Endothelial cell of umbilical vein (primary cell): ENCODE data around the gene ZHX3. TPM values are rescaled to one million over a fixed set of nuclear protein-coding genes. Genes with fewer than 3 reads are reported as not detected.

ENCODE experiments used
- BruUV-seq: library from RNA; stranded (reverse); fragments of 400-500 nt; replicated peaks from 2 replicates; lab custom pipeline; 2021; lab: Mats Ljungman, UMichigan
- CTCF ChIA-PET: fragments of 300-600, 350-600 bp; sonication (Branson Sonifier 250); formaldehyde crosslinking; loops from one replicate; lab custom pipeline; 2021; ENCODE audit warnings: antibody characterized with exemption, inconsistent platforms; lab: Charles Lee
- POLR2A ChIA-PET: fragments of 300-600, 350-600 bp; sonication (Branson Sonifier 250); formaldehyde crosslinking; loops from one replicate; lab custom pipeline; 2021; ENCODE audit warnings: antibody characterized with exemption, inconsistent platforms; lab: Charles Lee
- DNase-seq: peaks from one replicate; pipeline ENCODE4 v3.0.0-alpha.2; 2011; ENCODE audit warnings: low read depth, low spot score
- FAIRE-seq: peaks from 2 replicates; lab custom pipeline; 2011; peaks lifted over from hg19 to GRCh38; lab: Jason Lieb, UNC
- H2AFZ ChIP-seq: 2 replicates; pipeline ENCODE4 v1.6.0; 2012; ENCODE audit warnings: low read depth, low read length, control low read depth, inconsistent platforms
- H3K27ac ChIP-seq: 2 replicates; pipeline ENCODE4 v1.5.1; 2011; ENCODE audit warnings: low read depth, mild to moderate bottlenecking, control low read depth, low read length, moderate library complexity; ENCODE audit not compliant: insufficient read depth
- H3K27me3 ChIP-seq, 2 experiments: 2 replicates each; pipeline versions ENCODE4 v1.6.0 to v1.6.1; 2011; ENCODE audit warnings: low read length in 2 of 2, mixed read lengths in 1 of 2; ENCODE audit not compliant: control insufficient read depth in 2 of 2, insufficient read depth in 2 of 2
- H3K36me3 ChIP-seq, 2 experiments: 2 replicates in 1 of 2; 3 replicates in 1 of 2; pipeline ENCODE4 v1.5.1; 2011; ENCODE audit warnings: low read length in 2 of 2, mild to moderate bottlenecking in 1 of 2, moderate library complexity in 1 of 2; ENCODE audit not compliant: control insufficient read depth in 2 of 2, insufficient read depth in 2 of 2; ENCODE audit errors: extremely low read depth in 1 of 2
- H3K4me1 ChIP-seq: 3 replicates; pipeline ENCODE4 v1.5.1; 2011; ENCODE audit warnings: mild to moderate bottlenecking, low read length; ENCODE audit not compliant: control insufficient read depth, insufficient read depth; ENCODE audit errors: extremely low read depth
- H3K4me2 ChIP-seq: 2 replicates; pipeline ENCODE4 v1.6.1; 2011; ENCODE audit warnings: low read length, control low read depth, mixed read lengths; ENCODE audit not compliant: insufficient read depth
- H3K4me3 ChIP-seq, 3 experiments: fragments of 200-600 bp in 1 of 3; sonication (generic), shearing (Covaris generic) in 1 of 3; replicated peaks in 1 of 3; 2 replicates each; pipeline ENCODE4 v1.5.1; 2011 to 2016; ENCODE audit warnings: control low read depth in 3 of 3, low read length in 3 of 3, mild to moderate bottlenecking in 2 of 3, inconsistent platforms in 1 of 3, low read depth in 1 of 3, moderate library complexity in 1 of 3; ENCODE audit not compliant: insufficient read depth in 1 of 3
- H3K79me2 ChIP-seq: 2 replicates; pipeline ENCODE4 v1.6.0; 2012; ENCODE audit warnings: low read length, inconsistent platforms; ENCODE audit not compliant: control insufficient read depth, insufficient read depth
- H3K9ac ChIP-seq: replicated peaks from 2 replicates; pipeline ENCODE3; 2011; ENCODE audit warnings: low read length, control low read depth; ENCODE audit not compliant: insufficient read depth; ENCODE audit errors: extremely low read depth
- H3K9me1 ChIP-seq: replicated peaks from 3 replicates; pipeline ENCODE4 v1.6.0; 2011; ENCODE audit warnings: mild to moderate bottlenecking, low read length; ENCODE audit not compliant: control insufficient read depth, insufficient read depth; ENCODE audit errors: extremely low read depth
- H3K9me3 ChIP-seq: replicated peaks from 2 replicates; pipeline ENCODE4 v1.5.1; 2012; ENCODE audit warnings: low read length, inconsistent platforms; ENCODE audit not compliant: control insufficient read depth, insufficient read depth
- H4K20me1 ChIP-seq: replicated peaks from 2 replicates; pipeline ENCODE3; 2011; ENCODE audit warnings: mild to moderate bottlenecking, low read length; ENCODE audit not compliant: control insufficient read depth, insufficient read depth; ENCODE audit errors: extremely low read depth
- EZH2 ChIP-seq: IDR thresholded peaks from 2 replicates; pipeline ENCODE4 v1.6.1; 2012; ENCODE audit warnings: borderline replicate concordance, low read depth, mild to moderate bottlenecking, moderate library complexity, low read length, inconsistent platforms; ENCODE audit not compliant: severe bottlenecking
- FOS ChIP-seq: IDR thresholded peaks from 2 replicates; pipeline ENCODE4 v1.6.1; 2011; ENCODE audit warnings: mild to moderate bottlenecking, low read length, moderate library complexity, borderline replicate concordance; ENCODE audit not compliant: insufficient read depth
- GATA2 ChIP-seq: IDR thresholded peaks from 2 replicates; pipeline ENCODE4 v1.7.0; 2011; ENCODE audit warnings: low read depth, mild to moderate bottlenecking, moderate library complexity, mixed read lengths, low read length; ENCODE audit not compliant: insufficient read length, insufficient read depth
- JUN ChIP-seq: IDR thresholded peaks from 2 replicates; pipeline ENCODE4 v1.6.1; 2011; ENCODE audit warnings: borderline replicate concordance, low read depth; ENCODE audit not compliant: insufficient read length, insufficient read depth
- MAX ChIP-seq: IDR thresholded peaks from 2 replicates; pipeline ENCODE4 v1.6.1; 2011; ENCODE audit not compliant: insufficient read depth, insufficient read length
- MYC ChIP-seq: IDR thresholded peaks from one replicate; pipeline ENCODE4 v1.6.1; 2011; ENCODE audit warnings: mild to moderate bottlenecking, low read depth, low read length
- POLR2A ChIP-seq: IDR thresholded peaks from 2 replicates; pipeline ENCODE4 v1.6.1; 2012; ENCODE audit warnings: low read depth, mild to moderate bottlenecking, control low read depth, low read length
- POLR2AphosphoS5 ChIP-seq: IDR thresholded peaks from 2 replicates; pipeline ENCODE4 v1.6.1; 2012; ENCODE audit warnings: low read depth, mild to moderate bottlenecking, control low read depth, low read length, moderate library complexity; ENCODE audit not compliant: insufficient read depth
- dilution Hi-C: fragments of 300-500 bp; cut with MboI; formaldehyde crosslinking; loops from one replicate; pipeline ENCODE4 v1.15.0; 2019; ENCODE audit warnings: low sequenced_read_pairs; ENCODE audit not compliant: extremely low pct_ligation_motif_present
- intact Hi-C: fragments of 100-400 bp; cut with micrococcal nuclease; formaldehyde crosslinking; loops from one replicate; pipeline ENCODE4 v1.10.0; 2022
- polyA plus RNA-seq, 4 experiments: library from polyadenylated mRNA; depleted of rRNA in 3 of 4; stranded (reverse) in 3 of 4; unstranded in 1 of 4; fragments of >200 nt; gene quantifications; 2 replicates each; pipeline versions ENCODE4 v1.2.1 to v1.2.3, GENCODE V29; 2011 to 2012; ENCODE audit warnings: missing spikeins in 1 of 4
- total RNA-seq: library from RNA; stranded (reverse); gene quantifications from 2 replicates; pipeline ENCODE4 v1.2.3, GENCODE V29; 2021
- TF ChIP-seq, protein P1 (sequence below), 2 donors: IDR thresholded peaks; 1 replicate in 1 of 2; 2 replicates in 1 of 2; pipeline ENCODE4 v1.5.1; 2011; ENCODE audit warnings: low read length in 2 of 2, mild to moderate bottlenecking in 2 of 2, moderate library complexity in 2 of 2, control low read depth in 1 of 2, inconsistent platforms in 1 of 2, low read depth in 1 of 2; ENCODE audit not compliant: insufficient read depth in 1 of 2; ENCODE audit errors: extremely low read depth in 1 of 2

Gene ZHX3
- total and polyA plus RNA-seq, 2 donors (not counting 3 experiments of a cell fraction or from before 2014, with no cell fraction given), result 7.4 to 17.8 TPM

DNA sequence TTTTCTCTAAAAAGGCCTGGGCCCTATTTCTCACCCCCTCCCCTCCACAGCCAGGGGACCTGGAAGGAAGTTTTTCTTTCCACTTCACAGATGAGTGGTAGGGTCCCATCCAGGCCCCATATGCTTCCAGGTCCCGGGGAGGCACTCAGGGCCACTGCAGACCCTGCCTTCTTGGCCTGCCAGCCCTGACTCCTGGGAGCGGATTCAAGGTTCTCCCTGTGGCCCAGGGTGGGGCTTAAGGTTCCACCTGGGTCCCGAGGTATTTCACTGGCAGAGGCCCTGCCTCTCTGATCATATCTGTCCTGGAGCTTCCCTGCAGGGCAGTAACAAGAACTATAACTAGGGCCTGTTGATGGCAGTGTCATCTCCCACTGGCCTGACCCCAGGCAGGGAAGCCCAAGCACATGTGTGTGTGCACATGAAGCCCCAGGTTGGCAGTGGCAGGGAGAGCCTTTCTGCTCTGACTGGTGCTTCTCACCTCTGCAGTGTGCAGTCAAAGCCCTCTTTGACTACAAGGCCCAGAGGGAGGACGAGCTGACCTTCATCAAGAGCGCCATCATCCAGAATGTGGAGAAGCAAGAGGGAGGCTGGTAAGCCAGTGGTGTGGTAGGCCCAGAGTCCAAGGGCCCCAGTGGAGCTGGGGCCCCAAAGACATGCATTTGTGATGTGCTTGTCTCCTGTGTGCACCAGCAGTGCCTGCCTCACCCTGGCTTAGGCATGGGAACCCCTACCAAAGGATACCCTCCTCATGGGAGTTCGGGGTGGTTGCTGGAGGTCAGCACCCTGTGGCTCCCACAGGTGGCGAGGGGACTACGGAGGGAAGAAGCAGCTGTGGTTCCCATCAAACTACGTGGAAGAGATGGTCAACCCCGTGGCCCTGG, 149.0 kb downstream of the ZHX3 start:
- no peak overlapping the region for H2AFZ ChIP-seq
- H3K4me3 ChIP-seq, result no peak overlapping the region
- no peak overlapping the region for H3K9ac ChIP-seq
- no peaks in the 10 kb centered on the region for H3K9me1 ChIP-seq
- no peaks in the 10 kb centered on the region for H3K79me2 ChIP-seq
- H3K27ac ChIP-seq, result no peak overlapping the region
- H3K27me3 ChIP-seq, result no peaks in the 10 kb centered on the region
- H3K4me2 ChIP-seq, result no peak overlapping the region
- DNase-seq (no peak), FAIRE-seq (no peak)
- ChIA-PET POLR2A (no interaction called here), CTCF (interaction anchor here (0.6 to 2.5 kb wide), 8 partner anchors 14 to 175 kb away, joined by 3 to 24 read pairs (median 8); partner anchors contain the start of gene LPIN3)
- dilution Hi-C loops, result no loop called here
- BruUV-seq, result no TSS peak
- intact Hi-C loops, result no loop called here
- no peak for TF ChIP-seq EZH2
- no peak for TF ChIP-seq POLR2A
- TF ChIP-seq POLR2AphosphoS5, result no peak
- TF ChIP-seq GATA2, result no peak
- TF ChIP-seq MAX, result no peak
- TF ChIP-seq JUN, result no peak
- no peak for TF ChIP-seq MYC
- TF ChIP-seq, protein P1, sequence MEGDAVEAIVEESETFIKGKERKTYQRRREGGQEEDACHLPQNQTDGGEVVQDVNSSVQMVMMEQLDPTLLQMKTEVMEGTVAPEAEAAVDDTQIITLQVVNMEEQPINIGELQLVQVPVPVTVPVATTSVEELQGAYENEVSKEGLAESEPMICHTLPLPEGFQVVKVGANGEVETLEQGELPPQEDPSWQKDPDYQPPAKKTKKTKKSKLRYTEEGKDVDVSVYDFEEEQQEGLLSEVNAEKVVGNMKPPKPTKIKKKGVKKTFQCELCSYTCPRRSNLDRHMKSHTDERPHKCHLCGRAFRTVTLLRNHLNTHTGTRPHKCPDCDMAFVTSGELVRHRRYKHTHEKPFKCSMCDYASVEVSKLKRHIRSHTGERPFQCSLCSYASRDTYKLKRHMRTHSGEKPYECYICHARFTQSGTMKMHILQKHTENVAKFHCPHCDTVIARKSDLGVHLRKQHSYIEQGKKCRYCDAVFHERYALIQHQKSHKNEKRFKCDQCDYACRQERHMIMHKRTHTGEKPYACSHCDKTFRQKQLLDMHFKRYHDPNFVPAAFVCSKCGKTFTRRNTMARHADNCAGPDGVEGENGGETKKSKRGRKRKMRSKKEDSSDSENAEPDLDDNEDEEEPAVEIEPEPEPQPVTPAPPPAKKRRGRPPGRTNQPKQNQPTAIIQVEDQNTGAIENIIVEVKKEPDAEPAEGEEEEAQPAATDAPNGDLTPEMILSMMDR (IDR thresholded peaks at IDR 0.05; ENCODE audit: extremely low read depth in 1 of 2, insufficient read depth in 1 of 2, low read depth in 1 of 2, low read length in 2 of 2), result no peak
- no peak for TF ChIP-seq FOS
- peaks cover 32 to 85% of the 10 kb centered on the region in 2 experiments for H3K36me3 ChIP-seq
- H3K4me1 ChIP-seq, result peaks cover 3% of the 10 kb centered on the region
- H4K20me1 ChIP-seq, result no peaks in the 10 kb centered on the region
- no peaks in the 10 kb centered on the region for H3K9me3 ChIP-seq
